A549 treated with Hydrocortisone at 1 μM for 4 hours (cell line): ENCODE measurements around the gene GAS2. TPM values are rescaled to one million over a fixed set of nuclear protein-coding genes. Genes with fewer than 3 reads are reported as not detected.

Experiments
- total RNA-seq: library from RNA; stranded (reverse); fragments of 200-300 nt; extraction: Qiagen RNA extraction; gene quantifications from 5 replicates; pipeline ENCODE4 v1.2.3, GENCODE V29; 2022

GAS2 gene
- 0.35 to 1.2 TPM (median 0.93 TPM) in 5 replicates for total RNA-seq

DNA sequence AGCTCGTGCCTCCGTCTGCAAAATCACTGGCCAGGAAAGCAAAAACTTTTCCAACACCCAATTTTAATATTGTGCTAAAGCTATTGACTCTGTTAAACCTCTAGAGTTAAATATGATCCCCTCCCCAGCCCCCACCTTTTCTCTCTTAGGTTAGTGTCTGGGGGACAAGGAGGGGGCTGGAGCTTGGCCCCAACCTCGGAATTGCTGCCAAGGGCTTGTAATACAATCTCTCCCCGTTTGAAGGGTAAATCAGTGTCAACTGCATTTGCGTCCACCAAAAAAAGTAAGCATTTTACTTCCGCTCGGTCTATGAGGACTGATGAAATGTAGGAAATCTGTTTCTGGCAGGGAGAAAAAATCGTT, at the start of gene GAS2:
GAS2 (plus strand) TSS at position 287 of the 363 bp plus-strand sequence. CDS start 8,259 bp downstream, outside the sequence.

DNA sequence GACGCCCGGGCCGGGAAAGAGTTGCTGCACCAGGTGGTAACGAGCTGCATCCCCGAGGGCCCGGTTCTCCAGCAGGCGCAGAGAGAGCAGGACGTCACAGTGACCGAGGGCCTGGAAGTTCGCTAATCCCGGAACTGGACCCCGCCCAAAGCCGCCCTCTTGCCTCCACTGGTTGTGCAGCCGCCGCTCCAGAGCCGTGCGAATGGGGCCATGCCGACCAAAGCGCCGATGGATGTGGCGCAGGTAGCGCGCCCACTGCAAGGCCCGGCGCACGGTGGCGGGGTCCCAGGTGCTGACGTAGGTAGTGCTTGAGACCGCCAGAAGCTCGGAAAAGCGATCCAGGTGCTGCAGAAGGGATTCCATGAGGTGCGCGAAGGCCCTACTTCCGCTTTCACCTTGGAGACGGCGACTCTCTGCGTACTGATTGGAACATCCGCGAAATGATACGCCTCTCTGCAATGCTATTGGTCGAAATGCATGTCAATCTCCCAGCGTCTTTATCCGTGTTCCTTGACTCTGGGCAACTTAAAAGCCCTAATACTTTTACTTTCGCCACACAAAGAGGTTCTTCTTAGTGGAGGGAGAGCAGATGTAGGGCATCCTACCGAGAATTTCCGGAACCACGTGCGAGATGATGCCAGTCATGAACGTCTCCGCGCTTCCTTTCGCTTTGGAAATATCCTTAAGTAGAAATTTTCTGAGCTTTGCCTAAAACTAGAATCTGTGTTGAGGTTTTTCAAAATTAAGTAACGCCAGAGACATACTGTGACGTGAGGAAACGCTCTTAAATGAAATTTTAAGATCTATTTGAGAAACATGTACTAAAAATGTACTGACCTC, 40.7 kb upstream of the GAS2 start, which contains the start of gene FANCF:
FANCF (minus strand) TSS at position 376 of the 840 bp plus-strand sequence; CDS start at position 363, 13 bp downstream.

DNA sequence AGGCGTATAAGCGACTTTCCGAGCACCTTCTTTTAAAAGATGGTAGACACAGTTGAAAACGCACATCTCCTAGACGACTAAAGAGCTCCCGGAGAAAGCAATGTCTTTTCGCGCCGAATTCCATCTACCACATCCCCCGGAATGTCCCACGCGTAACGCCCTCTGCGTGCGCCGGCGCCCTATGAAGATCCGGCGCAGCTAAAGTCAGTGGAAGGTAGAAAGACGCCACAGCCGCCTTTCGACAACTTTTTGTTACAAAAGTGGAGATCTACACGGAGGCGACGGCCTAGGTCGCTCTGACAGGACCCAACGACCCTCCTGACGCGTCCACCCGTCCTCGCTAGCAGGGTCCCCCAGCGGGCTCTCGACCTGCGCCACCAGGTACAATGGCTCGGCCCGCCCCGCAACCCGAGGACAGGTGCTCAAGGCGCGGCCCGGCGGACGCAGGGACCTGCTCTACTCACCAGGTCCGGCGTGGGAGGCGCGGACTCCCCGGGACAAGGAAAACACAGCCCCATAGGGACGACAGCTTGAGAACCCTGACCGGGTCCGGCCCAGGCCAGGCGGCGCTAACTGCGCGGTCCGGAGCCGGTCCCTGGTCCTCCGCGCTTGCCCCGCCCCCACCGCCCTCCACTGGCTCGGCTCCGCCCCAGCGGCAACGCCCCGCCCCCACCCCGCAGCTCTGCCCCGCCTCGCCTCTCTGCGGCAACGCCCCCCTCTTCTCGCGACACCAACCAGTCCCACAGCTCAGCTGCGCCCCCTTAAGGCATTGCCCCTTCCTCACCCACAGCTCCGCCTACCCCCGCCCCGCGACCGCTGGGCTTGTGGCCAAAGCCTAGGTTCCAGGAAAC, 163.0 kb downstream of the GAS2 start, which contains the start of gene SVIP:
SVIP (minus strand) TSS at position 571 of the 851 bp plus-strand sequence; CDS start at position 518, 53 bp downstream.

DNA sequence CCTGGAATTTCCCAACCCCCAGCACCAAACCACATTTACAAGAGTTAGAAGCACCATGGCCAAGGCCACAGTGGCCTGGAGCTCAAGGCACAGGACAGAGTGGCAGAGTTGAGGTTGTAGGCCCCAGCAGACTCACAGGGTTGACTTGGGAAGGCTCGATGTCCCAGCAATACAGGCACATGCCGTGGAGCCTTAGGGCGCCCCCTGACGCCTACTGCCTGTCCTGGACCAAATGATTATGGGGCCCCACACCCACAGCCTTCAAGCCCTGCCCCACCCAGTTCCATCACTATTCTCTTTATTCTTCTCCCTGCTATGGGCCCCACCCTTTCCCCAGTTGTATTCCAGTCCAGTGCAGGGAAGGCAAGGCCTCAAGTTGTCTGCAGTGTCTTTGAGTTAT, 193.8 kb downstream of the GAS2 start, which contains the start of gene CCDC179:
CCDC179 (minus strand) TSS at position 234 of the 400 bp plus-strand sequence; CDS start at position 181, 53 bp downstream.

Other genes starting within 250 kb of the GAS2 start
- gene FANCF, start 40.8 kb upstream of the GAS2 start, total RNA-seq = 6.3 to 9.1 TPM (median 7.7 TPM) in 5 replicates
- 8.6 to 14.3 TPM (median 13.1 TPM) in 5 replicates for gene SVIP, start 163.2 kb downstream of the GAS2 start, total RNA-seq
- gene CCDC179, start 193.9 kb downstream of the GAS2 start, total RNA-seq = not detected in 5 replicates